Measurements from ENCODE around the gene TMEM52. TPM values are rescaled to one million over a fixed set of nuclear protein-coding genes. Genes with fewer than 3 reads are reported as not detected.

TMEM52 gene
- total RNA-seq, 4 donors from 2014 or later = 0.40 to 3.1 (median 1.8) TPM

DNA sequence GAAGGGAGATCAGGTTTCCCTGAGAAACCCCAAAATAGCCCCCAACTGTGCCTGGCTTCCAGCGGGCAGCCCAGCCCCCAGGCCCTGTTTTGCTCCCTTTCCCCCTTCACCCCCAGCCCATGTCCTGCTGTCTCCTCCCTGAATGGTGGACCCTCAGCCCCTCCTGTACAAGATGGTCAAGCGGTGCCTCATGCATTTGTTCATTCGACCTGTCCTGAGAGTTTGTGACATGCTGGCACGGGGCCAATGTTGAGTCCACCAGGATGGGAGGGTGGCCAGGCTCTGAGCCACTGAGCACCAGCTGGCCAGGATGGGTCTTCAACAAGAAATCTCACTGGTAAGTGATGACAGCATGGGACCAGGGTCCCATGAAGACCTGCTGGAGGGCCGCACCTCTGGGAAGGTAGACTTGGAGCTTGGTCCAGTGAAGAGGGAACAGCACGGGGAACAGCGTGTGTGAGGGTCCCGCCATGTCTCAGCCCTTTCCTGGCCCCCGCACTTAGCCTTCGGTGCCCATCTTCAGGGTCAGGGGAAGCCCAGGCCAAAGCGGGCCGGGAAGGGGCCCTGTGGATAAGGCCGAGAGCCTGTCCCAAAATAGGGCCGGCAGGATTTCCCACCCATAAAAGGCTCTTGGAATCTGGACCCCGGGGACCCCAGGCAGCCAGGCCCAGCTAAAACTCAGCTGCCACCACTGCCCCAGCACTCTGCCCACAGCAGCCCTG, 3.9 kb downstream of the TMEM52 start, which contains the start of gene CALML6:
Gene CALML6 (plus strand): TSS at position 290 of the 722 bp plus-strand sequence. CDS start 21 bp downstream, at position 311.
- Histone ChIP-seq H3K27me3 (no peaks in the 10 kb centered on the region), H3K4me1 (peaks cover 3 to 23% (median 11%) of the 10 kb centered on the region in 3 donors), H3K36me3 (no peaks in the 10 kb centered on the region), H3K27ac (no peak within 1 kb of the TSS), H3K4me3 (no peak within 1 kb of the TSS), H3K9me3 (no peaks in the 10 kb centered on the region)
- WGBS, 2 donors (ENCODE audit: low coverage in 1 of 2) = 89 to 90% methylated on average over 2 to 3 of the region's 15 CpGs
- TF ChIP-seq POLR2A (IDR thresholded peaks at IDR 0.05) = no peak
- TF ChIP-seq POLR2AphosphoS5 (IDR thresholded peaks at IDR 0.05) = no peak
- TF ChIP-seq EP300 (IDR thresholded peaks at IDR 0.05) = no peak
- TF ChIP-seq, protein P1, sequence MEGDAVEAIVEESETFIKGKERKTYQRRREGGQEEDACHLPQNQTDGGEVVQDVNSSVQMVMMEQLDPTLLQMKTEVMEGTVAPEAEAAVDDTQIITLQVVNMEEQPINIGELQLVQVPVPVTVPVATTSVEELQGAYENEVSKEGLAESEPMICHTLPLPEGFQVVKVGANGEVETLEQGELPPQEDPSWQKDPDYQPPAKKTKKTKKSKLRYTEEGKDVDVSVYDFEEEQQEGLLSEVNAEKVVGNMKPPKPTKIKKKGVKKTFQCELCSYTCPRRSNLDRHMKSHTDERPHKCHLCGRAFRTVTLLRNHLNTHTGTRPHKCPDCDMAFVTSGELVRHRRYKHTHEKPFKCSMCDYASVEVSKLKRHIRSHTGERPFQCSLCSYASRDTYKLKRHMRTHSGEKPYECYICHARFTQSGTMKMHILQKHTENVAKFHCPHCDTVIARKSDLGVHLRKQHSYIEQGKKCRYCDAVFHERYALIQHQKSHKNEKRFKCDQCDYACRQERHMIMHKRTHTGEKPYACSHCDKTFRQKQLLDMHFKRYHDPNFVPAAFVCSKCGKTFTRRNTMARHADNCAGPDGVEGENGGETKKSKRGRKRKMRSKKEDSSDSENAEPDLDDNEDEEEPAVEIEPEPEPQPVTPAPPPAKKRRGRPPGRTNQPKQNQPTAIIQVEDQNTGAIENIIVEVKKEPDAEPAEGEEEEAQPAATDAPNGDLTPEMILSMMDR (IDR thresholded peaks at IDR 0.05) = no peak
- no peak for ATAC-seq

DNA sequence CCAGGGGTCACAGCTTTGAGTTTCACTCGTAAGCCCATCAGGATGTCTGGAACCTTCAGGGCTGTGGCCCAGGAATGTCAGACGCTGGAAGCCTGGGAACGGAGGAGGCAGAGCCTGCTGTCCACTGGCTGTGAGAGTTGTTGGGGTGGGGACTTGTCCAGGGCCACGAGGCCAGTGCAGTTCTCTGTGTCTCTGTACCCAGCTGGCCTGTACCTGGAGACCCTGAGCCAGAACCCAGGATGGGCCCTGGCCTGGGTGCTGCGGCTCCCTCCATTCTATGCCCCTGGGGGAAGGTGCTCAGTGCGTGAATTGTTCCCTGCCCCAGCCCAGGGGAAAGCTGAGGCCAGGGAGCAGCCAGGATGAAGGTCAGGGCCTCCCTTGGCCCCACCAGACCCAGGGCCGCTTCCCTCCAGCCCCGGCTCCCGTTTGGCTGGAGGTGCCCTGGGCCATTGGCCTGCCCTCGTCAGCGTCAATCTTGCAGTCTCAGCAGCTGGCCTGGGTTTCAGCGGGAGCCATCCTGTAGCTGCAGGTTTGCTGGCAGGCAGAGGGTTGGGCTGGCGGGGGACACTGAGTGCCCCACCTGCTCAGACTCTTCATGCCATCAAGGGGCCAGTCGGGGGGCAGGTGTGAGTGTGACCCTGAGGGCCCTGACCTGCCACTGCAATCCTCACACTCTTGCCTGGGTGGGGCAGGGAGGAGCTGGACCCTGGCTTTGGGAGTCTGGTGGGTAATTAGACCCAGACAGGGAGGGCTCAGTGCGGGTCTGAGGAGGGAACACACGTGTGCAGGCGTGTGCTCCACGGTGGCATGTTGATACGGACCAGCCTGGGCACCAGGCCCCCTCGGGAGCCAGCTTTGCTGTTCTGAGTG, 4.7 kb downstream of the TMEM52 start:
- Histone ChIP-seq H3K27ac (no peak overlapping the region), H3K27me3 (no peaks in the 10 kb centered on the region), H3K4me3 (no peak overlapping the region), H3K4me1 (peaks cover 3 to 22% (median 11%) of the 10 kb centered on the region in 3 donors), H3K36me3 (no peaks in the 10 kb centered on the region), H3K9me3 (no peaks in the 10 kb centered on the region)
- WGBS, 2 donors (ENCODE audit: low coverage in 1 of 2) = no CpG with 5 or more reads among the region's 20 CpGs
- no peak for ATAC-seq
- no peak for TF ChIP-seq POLR2AphosphoS5 (IDR thresholded peaks at IDR 0.05)
- TF ChIP-seq POLR2A (IDR thresholded peaks at IDR 0.05) = no peak
- TF ChIP-seq, protein P1 (IDR thresholded peaks at IDR 0.05) = no peak
- TF ChIP-seq EP300 (IDR thresholded peaks at IDR 0.05) = no peak

DNA sequence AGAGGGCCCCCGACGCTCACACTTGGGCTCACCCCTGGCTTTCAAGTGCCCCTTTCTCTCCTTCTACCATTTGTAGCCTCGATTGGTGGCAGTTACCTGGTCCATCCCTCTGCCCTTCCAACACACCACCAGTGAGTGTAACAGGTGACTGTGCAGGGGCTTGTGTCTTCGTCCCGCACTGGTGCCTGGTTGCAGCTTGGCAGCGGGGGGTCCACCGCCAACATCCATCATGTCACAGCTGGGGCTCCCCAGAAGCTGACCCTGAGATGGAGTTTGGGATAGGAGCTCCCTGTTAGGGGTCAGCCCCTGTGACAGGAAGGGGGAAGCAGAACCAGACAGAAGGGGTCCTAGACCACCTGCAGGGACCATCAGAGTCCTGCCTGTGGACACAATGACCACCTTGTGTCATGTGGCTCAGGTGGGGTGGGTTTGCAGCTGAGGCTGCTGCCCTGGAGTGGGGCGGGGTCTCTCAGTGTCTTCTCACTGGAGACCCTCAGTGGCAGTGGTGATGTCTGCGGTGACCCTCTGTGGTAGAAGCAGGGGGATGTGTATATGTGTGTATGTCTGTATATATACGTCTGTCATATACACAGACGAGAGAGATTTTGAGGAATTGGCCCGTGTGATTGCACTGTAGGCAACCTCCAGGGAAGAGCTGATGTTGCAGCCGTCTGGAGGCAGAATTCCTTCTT, 7.6 kb downstream of the TMEM52 start:
- Histone ChIP-seq H3K36me3 (no peaks in the 10 kb centered on the region), H3K4me3 (no peak overlapping the region), H3K4me1 (peaks cover 0 to 28% (median 9%) of the 10 kb centered on the region in 3 donors), H3K27ac (no peak overlapping the region), H3K9me3 (no peaks in the 10 kb centered on the region), H3K27me3 (no peaks in the 10 kb centered on the region)
- 51 to 79% methylated on average over 3 to 4 of the region's 13 CpGs for WGBS, 2 donors (ENCODE audit: low coverage in 1 of 2)
- TF ChIP-seq, protein P1 (IDR thresholded peaks at IDR 0.05) = no peak
- no peak for TF ChIP-seq POLR2A (IDR thresholded peaks at IDR 0.05)
- no peak for TF ChIP-seq EP300 (IDR thresholded peaks at IDR 0.05)
- no peak for TF ChIP-seq POLR2AphosphoS5 (IDR thresholded peaks at IDR 0.05)
- no peak for ATAC-seq

DNA sequence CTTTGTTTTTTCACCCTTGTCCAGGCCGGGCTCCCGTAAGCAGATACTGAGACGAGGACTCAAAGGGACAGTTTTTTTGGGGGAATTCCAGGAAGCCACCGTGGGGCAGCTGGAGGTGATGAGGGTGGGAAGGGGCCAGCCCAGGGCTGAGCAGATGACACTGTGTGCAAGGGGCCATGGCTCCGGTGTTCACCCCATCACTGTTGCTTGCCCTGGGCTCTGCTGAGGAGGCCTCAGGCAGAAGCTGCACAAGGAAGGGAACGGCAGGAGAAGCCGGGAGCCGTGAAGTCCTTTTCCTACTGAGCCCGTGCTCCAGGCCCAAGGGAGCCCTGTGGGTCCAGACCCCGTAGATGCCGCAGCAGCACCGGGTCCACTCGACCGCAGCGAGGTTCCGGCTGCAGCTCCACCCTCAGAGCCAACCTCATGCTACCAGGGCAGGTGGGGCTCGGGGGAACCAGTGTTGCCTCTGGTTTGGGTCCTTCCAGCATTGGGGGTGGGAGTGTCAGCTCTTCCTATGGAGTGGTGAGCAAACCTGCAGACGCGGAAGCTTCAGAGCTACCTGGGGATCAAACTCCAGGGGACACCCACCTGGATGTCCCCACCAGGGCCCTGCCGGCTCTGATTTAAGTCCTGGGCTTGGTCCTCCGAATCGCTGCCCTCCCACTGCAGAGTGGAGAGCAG, 8.3 kb downstream of the TMEM52 start:
- Histone ChIP-seq H3K9me3 (no peaks in the 10 kb centered on the region), H3K27ac (no peak overlapping the region), H3K4me1 (peaks cover 0 to 35% (median 9%) of the 10 kb centered on the region in 3 donors), H3K4me3 (no peak overlapping the region), H3K27me3 (no peaks in the 10 kb centered on the region), H3K36me3 (no peaks in the 10 kb centered on the region)
- no peak for TF ChIP-seq EP300 (IDR thresholded peaks at IDR 0.05)
- TF ChIP-seq, protein P1 (IDR thresholded peaks at IDR 0.05) = no peak
- WGBS, 2 donors (ENCODE audit: low coverage in 1 of 2) = no CpG with 5 or more reads among the region's 22 CpGs
- ATAC-seq = no peak

Measured in gastroesophageal sphincter (tissue), 4 donors.